IMR-90 (cell line): ENCODE measurements around the gene ENO4. TPM values are rescaled to one million over a fixed set of nuclear protein-coding genes. Genes with fewer than 3 reads are reported as not detected.

ENCODE experiments used
- ATAC-seq: fragments of 200-7000 bp; cut with Tn5 transposase; 2 replicates; pipeline ENCODE4 v1.9.1; 2020; ENCODE audit warnings: low read depth, mild to moderate bottlenecking, moderate library complexity
- BruUV-seq: library from RNA; stranded (reverse); fragments of 400-500 nt; replicated peaks from 2 replicates; lab custom pipeline; 2021; lab: Mats Ljungman, UMichigan
- CTCF ChIA-PET: fragments of 300-600 bp; formaldehyde crosslinking; extraction: SDS; loops from one replicate; lab custom pipeline; 2021; ENCODE audit warnings: antibody characterized with exemption; lab: Yijun Ruan, JAX
- POLR2A ChIA-PET: fragments of 300-600 bp; sonication (Branson Sonifier 250); formaldehyde crosslinking; loops from one replicate; lab custom pipeline; 2022; ENCODE audit warnings: antibody characterized with exemption; ENCODE audit not compliant: unreplicated experiment; lab: Charles Lee
- DNase-seq: peaks from one replicate; pipeline ENCODE4 v3.0.0; 2013
- H2AFZ ChIP-seq: replicated peaks from 2 replicates; pipeline ENCODE3; 2013; ENCODE audit warnings: low read length, mild to moderate bottlenecking; ENCODE audit not compliant: poor library complexity
- H2AK5ac ChIP-seq: 2 replicates; pipeline ENCODE4 v1.6.1; 2013; ENCODE audit warnings: low read depth, low read length, inconsistent platforms
- H2AK9ac ChIP-seq: replicated peaks from 2 replicates; pipeline ENCODE3; 2013; ENCODE audit warnings: mild to moderate bottlenecking, low read depth, low read length, moderate library complexity; ENCODE audit not compliant: poor library complexity
- H2BK120ac ChIP-seq: 2 replicates; pipeline ENCODE4 v1.6.1; 2013; ENCODE audit warnings: low read depth, low read length, inconsistent platforms
- H2BK15ac ChIP-seq: 3 replicates; pipeline ENCODE4 v1.6.1; 2013; ENCODE audit warnings: low read depth, low read length, inconsistent platforms
- H2BK20ac ChIP-seq: 2 replicates; pipeline ENCODE4 v1.6.1; 2013; ENCODE audit warnings: low read depth, mild to moderate bottlenecking, inconsistent platforms, low read length, moderate library complexity
- H2BK5ac ChIP-seq: 2 replicates; pipeline ENCODE4 v1.6.1; 2013; ENCODE audit warnings: mild to moderate bottlenecking, low read depth, low read length, inconsistent platforms; ENCODE audit not compliant: poor library complexity, severe bottlenecking
- H3K14ac ChIP-seq: replicated peaks from 2 replicates; pipeline ENCODE4 v1.6.1; 2013; ENCODE audit warnings: low read depth, low read length, inconsistent platforms
- H3K18ac ChIP-seq: 2 replicates; pipeline ENCODE4 v1.6.1; 2013; ENCODE audit warnings: low read depth, low read length, control low read depth
- H3K23ac ChIP-seq: 2 replicates; pipeline ENCODE4 v1.6.1; 2013; ENCODE audit warnings: low read depth, low read length, inconsistent platforms
- H3K27ac ChIP-seq: 2 replicates; pipeline ENCODE4 v1.5.1; 2013; ENCODE audit warnings: mild to moderate bottlenecking, control low read depth, low read length; ENCODE audit not compliant: insufficient read depth
- H3K27me3 ChIP-seq: 2 replicates; pipeline ENCODE4 v1.6.1; 2013; ENCODE audit warnings: low read length; ENCODE audit not compliant: control insufficient read depth, insufficient read depth
- H3K36me3 ChIP-seq: 2 replicates; pipeline ENCODE4 v1.6.1; 2013; ENCODE audit warnings: low read length, mixed read lengths; ENCODE audit not compliant: control insufficient read depth, insufficient read depth
- H3K4ac ChIP-seq: 2 replicates; pipeline ENCODE4 v1.6.1; 2013; ENCODE audit warnings: low read depth, low read length, inconsistent platforms
- H3K4me1 ChIP-seq: 2 replicates; pipeline ENCODE4 v1.6.1; 2013; ENCODE audit warnings: low read length, mixed read lengths; ENCODE audit not compliant: control insufficient read depth, insufficient read depth
- H3K4me2 ChIP-seq: 2 replicates; pipeline ENCODE4 v1.6.1; 2013; ENCODE audit warnings: low read depth, mild to moderate bottlenecking, control low read depth, low read length, moderate library complexity
- H3K4me3 ChIP-seq: 2 replicates; pipeline ENCODE4 v1.5.1; 2013; ENCODE audit warnings: low read depth, mild to moderate bottlenecking, control low read depth, low read length, moderate library complexity; ENCODE audit not compliant: insufficient read depth
- H3K56ac ChIP-seq: 2 replicates; pipeline ENCODE4 v1.6.1; 2013; ENCODE audit warnings: low read length, inconsistent platforms; ENCODE audit not compliant: insufficient read depth; ENCODE audit errors: extremely low read depth
- H3K79me1 ChIP-seq, 2 experiments: 2 replicates each; pipeline ENCODE4 v1.6.1; 2013; ENCODE audit warnings: low read length in 2 of 2, inconsistent platforms in 1 of 2, low read depth in 1 of 2
- H3K9ac ChIP-seq: 2 replicates; pipeline ENCODE4 v1.6.1; 2013; ENCODE audit warnings: low read depth, low read length, control low read depth
- H3K9me1 ChIP-seq: 2 replicates; pipeline ENCODE4 v1.6.1; 2013; ENCODE audit warnings: low read length, inconsistent platforms; ENCODE audit not compliant: insufficient read depth
- H3K9me3 ChIP-seq: 2 replicates; pipeline ENCODE4 v1.6.1; 2013; ENCODE audit warnings: low read length; ENCODE audit not compliant: control insufficient read depth, insufficient read depth
- H4K20me1 ChIP-seq: 2 replicates; pipeline ENCODE4 v1.6.1; 2013; ENCODE audit warnings: low read length, inconsistent platforms; ENCODE audit not compliant: insufficient read depth
- H4K5ac ChIP-seq: 2 replicates; pipeline ENCODE4 v1.6.1; 2013; ENCODE audit warnings: mild to moderate bottlenecking, low read depth, low read length, control low read depth
- H4K8ac ChIP-seq, 2 experiments: 2 replicates each; pipeline ENCODE4 v1.6.1; 2013; ENCODE audit warnings: low read depth in 2 of 2, low read length in 2 of 2, control low read depth in 1 of 2, inconsistent platforms in 1 of 2
- H4K91ac ChIP-seq: 2 replicates; pipeline ENCODE4 v1.6.1; 2013; ENCODE audit warnings: low read depth, low read length, inconsistent platforms; ENCODE audit not compliant: insufficient read depth
- BHLHE40 ChIP-seq: fragments of 150-350 bp; IDR thresholded peaks from 2 replicates; pipeline ENCODE4 v1.6.1; 2016; ENCODE audit warnings: mild to moderate bottlenecking, low read depth, low read length
- CEBPB ChIP-seq: IDR thresholded peaks from 2 replicates; pipeline ENCODE4 v1.6.1; 2012; ENCODE audit warnings: low read depth, low read length, improper control_type of control experiment
- CHD1 ChIP-seq: IDR thresholded peaks from 2 replicates; pipeline ENCODE4 v1.6.1; 2012; ENCODE audit warnings: low read depth, low read length, improper control_type of control experiment
- FOS ChIP-seq: fragments of 150-350 bp; IDR thresholded peaks from 2 replicates; pipeline ENCODE4 v1.6.1; 2016; ENCODE audit warnings: low read depth, low read length
- MAFK ChIP-seq: IDR thresholded peaks from 2 replicates; pipeline ENCODE4 v1.6.1; 2012; ENCODE audit warnings: low read depth, low read length, improper control_type of control experiment
- MAZ ChIP-seq: IDR thresholded peaks from 2 replicates; pipeline ENCODE4 v1.6.1; 2012; ENCODE audit warnings: low read depth, mild to moderate bottlenecking, low read length, improper control_type of control experiment, moderate library complexity, borderline replicate concordance
- MXI1 ChIP-seq: IDR thresholded peaks from 2 replicates; pipeline ENCODE4 v1.6.1; 2012; ENCODE audit warnings: low read depth, mild to moderate bottlenecking, low read length, moderate library complexity, borderline replicate concordance
- NFE2L2 ChIP-seq: fragments of 150-350 bp; IDR thresholded peaks from 2 replicates; pipeline ENCODE4 v1.6.1; 2016; ENCODE audit warnings: low read depth, mild to moderate bottlenecking, low read length
- POLR2A ChIP-seq: IDR thresholded peaks from 2 replicates; pipeline ENCODE4 v1.6.1; 2012; ENCODE audit warnings: mild to moderate bottlenecking, low read depth, low read length
- RAD21 ChIP-seq: IDR thresholded peaks from 2 replicates; pipeline ENCODE4 v1.6.1; 2012; ENCODE audit warnings: low read length, improper control_type of control experiment
- RCOR1 ChIP-seq: IDR thresholded peaks from 2 replicates; pipeline ENCODE4 v1.6.1; 2012; ENCODE audit warnings: mild to moderate bottlenecking, low read length, improper control_type of control experiment; ENCODE audit not compliant: insufficient replicate concordance
- RFX5 ChIP-seq: IDR thresholded peaks from 2 replicates; pipeline ENCODE4 v1.8.0; 2012; ENCODE audit warnings: low read depth, mild to moderate bottlenecking, low read length, moderate library complexity
- SMC3 ChIP-seq: fragments of 150-350 bp; IDR thresholded peaks from 2 replicates; pipeline ENCODE4 v1.6.1; 2016; ENCODE audit warnings: low read depth, mild to moderate bottlenecking, antibody characterized with exemption, low read length, moderate library complexity
- WGBS, 2 experiments: methylation state at CpG; one replicate each; pipeline versions ENCODE4 v1.1.5 to v1.1.7; 2013; ENCODE audit warnings: missing lambda C conversion rate in 2 of 2; ENCODE audit not compliant: insufficient read length in 1 of 2; ENCODE audit errors: extremely low coverage in 2 of 2; 5-methylcytosine and 5-hydroxymethylcytosine counted together
- dilution Hi-C: fragments of 300-500 bp; cut with HindIII; formaldehyde crosslinking; loops from one replicate; pipeline ENCODE4 v1.14.3; 2018; ENCODE audit warnings: low sequenced_read_pairs; ENCODE audit not compliant: unreplicated experiment
- in situ Hi-C: fragments of 300-500 bp; cut with MboI; formaldehyde crosslinking; loops from 3 replicates; pipeline ENCODE4 v1.14.3; 2019; ENCODE audit warnings: low sequenced_read_pairs, inconsistent platforms, mixed read lengths
- intact Hi-C: fragments of 100-400 bp; cut with micrococcal nuclease; formaldehyde crosslinking; loops from 2 replicates; pipeline ENCODE4 v1.10.0; 2022
- polyA plus RNA-seq, 3 experiments: library from polyadenylated mRNA; depleted of rRNA; stranded (reverse); fragments of >200 nt; gene quantifications; 2 replicates each; pipeline ENCODE4 v1.2.3, GENCODE V29; 2012; ENCODE audit warnings: low replicate concordance in 1 of 3
- total RNA-seq: library from RNA; depleted of rRNA; stranded (reverse); fragments of >200 nt; gene quantifications from 2 replicates; pipeline ENCODE4 v1.2.3, GENCODE V29; 2012
- TF ChIP-seq, protein P1 (sequence below): fragments of 150-350 bp; IDR thresholded peaks from 2 replicates; pipeline ENCODE4 v1.6.1; 2017; ENCODE audit warnings: mild to moderate bottlenecking, antibody characterized with exemption, low read length, low read depth
- TF ChIP-seq, protein P2 (sequence below): conservative IDR thresholded peaks from 2 replicates; pipeline ENCODE4 v1.5.1; 2012; ENCODE audit warnings: mild to moderate bottlenecking, low read depth, low read length, improper control_type of control experiment
- TF ChIP-seq, protein P3 (sequence below): fragments of 150-350 bp; IDR thresholded peaks from 2 replicates; pipeline ENCODE4 v1.6.1; 2016; ENCODE audit warnings: low read depth, mild to moderate bottlenecking, low read length, moderate library complexity, borderline replicate concordance

Gene ENO4
- total and polyA plus RNA-seq, 2 of the 4 experiments (the other 2 are of a cell fraction) = under 0.01 to 0.05 TPM

DNA sequence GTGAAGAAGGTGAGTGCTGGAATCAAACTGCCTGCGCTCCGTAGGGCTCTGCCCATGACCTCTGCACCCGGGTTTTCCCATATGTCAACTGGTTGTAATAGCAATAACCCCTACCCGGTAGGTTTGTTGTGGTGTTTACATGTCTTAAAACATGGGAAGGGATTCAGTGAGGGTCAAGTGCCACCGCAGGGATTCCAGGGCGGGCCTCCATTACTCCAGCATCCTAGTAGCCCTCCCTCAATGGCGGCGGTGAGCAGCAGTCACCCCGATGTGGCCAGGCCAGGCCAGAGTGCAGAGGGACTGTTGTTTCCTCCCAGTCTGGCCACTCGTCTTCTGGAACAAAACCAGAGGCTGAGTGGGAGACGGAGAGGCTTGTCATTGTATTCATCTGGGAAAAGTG lies 37.6 kb upstream of the ENO4 start:
- H3K36me3 ChIP-seq = no peaks in the 10 kb centered on the region
- no peak for DNase-seq
- dilution Hi-C loops = no loop called here
- no peaks in the 10 kb centered on the region for H3K4me1 ChIP-seq
- no peak overlapping the region for H3K18ac ChIP-seq
- H4K8ac ChIP-seq = no peak overlapping the region
- no peak overlapping the region for H4K91ac ChIP-seq
- no peak overlapping the region for H2AK5ac ChIP-seq
- H3K14ac ChIP-seq = no peak overlapping the region
- no peak overlapping the region for H3K4me2 ChIP-seq
- CTCF ChIA-PET = no interaction called here
- H3K4me3 ChIP-seq = no peak overlapping the region
- H3K9me1 ChIP-seq = no peaks in the 10 kb centered on the region
- H3K27me3 ChIP-seq = peaks cover 35% of the 10 kb centered on the region
- ATAC-seq = no peak
- no TSS peak for BruUV-seq
- no peak overlapping the region for H2BK20ac ChIP-seq
- no CpG with 5 or more reads among the region's 11 CpGs for WGBS, 2 experiments
- H3K27ac ChIP-seq = no peak overlapping the region
- no peaks in the 10 kb centered on the region for H4K20me1 ChIP-seq
- POLR2A ChIA-PET = no interaction called here
- intact Hi-C loops = no loop called here
- no peak overlapping the region for H3K23ac ChIP-seq
- no peak overlapping the region for H2BK5ac ChIP-seq
- no peak overlapping the region for H3K4ac ChIP-seq
- H3K79me1 ChIP-seq = no peaks in the 10 kb centered on the region
- no peak overlapping the region for H3K9ac ChIP-seq
- no peaks in the 10 kb centered on the region for H3K9me3 ChIP-seq
- H3K56ac ChIP-seq = no peak overlapping the region
- H2AFZ ChIP-seq = no peak overlapping the region
- H2AK9ac ChIP-seq = no peak overlapping the region
- no peak overlapping the region for H2BK120ac ChIP-seq
- in situ Hi-C loops = no loop called here
- no peak for TF ChIP-seq SMC3
- no peak for TF ChIP-seq CHD1
- no peak for TF ChIP-seq MAZ
- TF ChIP-seq, protein P1, sequence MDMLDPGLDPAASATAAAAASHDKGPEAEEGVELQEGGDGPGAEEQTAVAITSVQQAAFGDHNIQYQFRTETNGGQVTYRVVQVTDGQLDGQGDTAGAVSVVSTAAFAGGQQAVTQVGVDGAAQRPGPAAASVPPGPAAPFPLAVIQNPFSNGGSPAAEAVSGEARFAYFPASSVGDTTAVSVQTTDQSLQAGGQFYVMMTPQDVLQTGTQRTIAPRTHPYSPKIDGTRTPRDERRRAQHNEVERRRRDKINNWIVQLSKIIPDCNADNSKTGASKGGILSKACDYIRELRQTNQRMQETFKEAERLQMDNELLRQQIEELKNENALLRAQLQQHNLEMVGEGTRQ = no peak
- no peak for TF ChIP-seq MXI1
- TF ChIP-seq CEBPB = no peak
- no peak for TF ChIP-seq RCOR1
- TF ChIP-seq RFX5 = no peak
- no peak for TF ChIP-seq RAD21
- no peak for TF ChIP-seq POLR2A
- TF ChIP-seq FOS = no peak
- TF ChIP-seq NFE2L2 = no peak
- no peak for TF ChIP-seq BHLHE40
- TF ChIP-seq, protein P2, sequence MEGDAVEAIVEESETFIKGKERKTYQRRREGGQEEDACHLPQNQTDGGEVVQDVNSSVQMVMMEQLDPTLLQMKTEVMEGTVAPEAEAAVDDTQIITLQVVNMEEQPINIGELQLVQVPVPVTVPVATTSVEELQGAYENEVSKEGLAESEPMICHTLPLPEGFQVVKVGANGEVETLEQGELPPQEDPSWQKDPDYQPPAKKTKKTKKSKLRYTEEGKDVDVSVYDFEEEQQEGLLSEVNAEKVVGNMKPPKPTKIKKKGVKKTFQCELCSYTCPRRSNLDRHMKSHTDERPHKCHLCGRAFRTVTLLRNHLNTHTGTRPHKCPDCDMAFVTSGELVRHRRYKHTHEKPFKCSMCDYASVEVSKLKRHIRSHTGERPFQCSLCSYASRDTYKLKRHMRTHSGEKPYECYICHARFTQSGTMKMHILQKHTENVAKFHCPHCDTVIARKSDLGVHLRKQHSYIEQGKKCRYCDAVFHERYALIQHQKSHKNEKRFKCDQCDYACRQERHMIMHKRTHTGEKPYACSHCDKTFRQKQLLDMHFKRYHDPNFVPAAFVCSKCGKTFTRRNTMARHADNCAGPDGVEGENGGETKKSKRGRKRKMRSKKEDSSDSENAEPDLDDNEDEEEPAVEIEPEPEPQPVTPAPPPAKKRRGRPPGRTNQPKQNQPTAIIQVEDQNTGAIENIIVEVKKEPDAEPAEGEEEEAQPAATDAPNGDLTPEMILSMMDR = no peak
- TF ChIP-seq, protein P3, sequence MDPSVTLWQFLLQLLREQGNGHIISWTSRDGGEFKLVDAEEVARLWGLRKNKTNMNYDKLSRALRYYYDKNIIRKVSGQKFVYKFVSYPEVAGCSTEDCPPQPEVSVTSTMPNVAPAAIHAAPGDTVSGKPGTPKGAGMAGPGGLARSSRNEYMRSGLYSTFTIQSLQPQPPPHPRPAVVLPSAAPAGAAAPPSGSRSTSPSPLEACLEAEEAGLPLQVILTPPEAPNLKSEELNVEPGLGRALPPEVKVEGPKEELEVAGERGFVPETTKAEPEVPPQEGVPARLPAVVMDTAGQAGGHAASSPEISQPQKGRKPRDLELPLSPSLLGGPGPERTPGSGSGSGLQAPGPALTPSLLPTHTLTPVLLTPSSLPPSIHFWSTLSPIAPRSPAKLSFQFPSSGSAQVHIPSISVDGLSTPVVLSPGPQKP = no peak
- no peak for TF ChIP-seq MAFK
- H4K5ac ChIP-seq = no peak overlapping the region
- no peak overlapping the region for H2BK15ac ChIP-seq
